K562 (cell line): Measurements from ENCODE around the gene TACC3. TPM values are rescaled to one million over a fixed set of nuclear protein-coding genes. Genes with fewer than 3 reads are reported as not detected.

Experiments
- ATAC-seq: fragments of 200-7000 bp; cut with Tn5 transposase; 3 replicates; pipeline ENCODE4 v1.9.1; 2020; ENCODE audit warnings: moderate library complexity
- BruUV-seq: library from RNA; stranded (reverse); fragments of 400-500 nt; replicated peaks from 2 replicates; lab custom pipeline; 2021; lab: Mats Ljungman, UMichigan
- CTCF ChIA-PET: fragments of 300-600 bp; formaldehyde crosslinking; extraction: SDS; loops from one replicate; lab custom pipeline; 2021; ENCODE audit warnings: low intra/inter-chr PET ratio; lab: Yijun Ruan, JAX
- POLR2A ChIA-PET: fragments of 300-600, 350-650 bp; sonication (Branson Sonifier 250); formaldehyde crosslinking; extraction: SDS; loops from one replicate; lab custom pipeline; 2021; ENCODE audit warnings: antibody characterized with exemption, inconsistent platforms; lab: Yijun Ruan, JAX
- DNase-seq, 4 experiments: peaks; one replicate each; pipeline versions ENCODE4 v3.0.0 to v3.0.0-alpha.2; 2011 to 2018; ENCODE audit warnings: low spot score in 3 of 4, mixed read lengths in 3 of 4; ENCODE audit errors: extremely low read depth in 1 of 4
- FAIRE-seq: peaks from 2 replicates; lab custom pipeline; 2011; peaks lifted over from hg19 to GRCh38; lab: Jason Lieb, UNC
- H2AFZ ChIP-seq: 2 replicates; pipeline ENCODE4 v1.6.0; 2011; ENCODE audit warnings: low read depth, low read length, control low read depth, inconsistent platforms
- H3K27ac ChIP-seq: fragments of 200-600 bp; 3 replicates; pipeline ENCODE4 v1.8.0; 2011; ENCODE audit warnings: low read depth, mild to moderate bottlenecking, control low read depth, inconsistent platforms, low read length, moderate library complexity, mixed read lengths; ENCODE audit errors: extremely low read depth
- H3K27me3 ChIP-seq, 2 experiments: fragments of 300-600 bp in 1 of 2; 2 replicates in 1 of 2; 3 replicates in 1 of 2; pipeline versions ENCODE4 v1.6.0 to v1.8.0; 2011; ENCODE audit warnings: inconsistent platforms in 2 of 2, low read length in 2 of 2, mild to moderate bottlenecking in 1 of 2, mixed read lengths in 1 of 2, moderate library complexity in 1 of 2; ENCODE audit not compliant: control insufficient read depth in 2 of 2, insufficient read depth in 2 of 2
- H3K36me3 ChIP-seq: fragments of 300-600 bp; 3 replicates; pipeline ENCODE4 v1.8.0; 2011; ENCODE audit warnings: mild to moderate bottlenecking, low read length, inconsistent platforms; ENCODE audit not compliant: control insufficient read depth, insufficient read depth
- H3K4me1 ChIP-seq, 2 experiments: fragments of 200-600 bp in 1 of 2; replicated peaks in 1 of 2; 2 replicates in 1 of 2; 3 replicates in 1 of 2; pipeline versions ENCODE4 v1.5.1 to v1.8.0; 2011; ENCODE audit warnings: inconsistent platforms in 2 of 2, low read length in 2 of 2, mild to moderate bottlenecking in 1 of 2, mixed read lengths in 1 of 2, moderate library complexity in 1 of 2; ENCODE audit not compliant: control insufficient read depth in 2 of 2, insufficient read depth in 2 of 2
- H3K4me2 ChIP-seq: 2 replicates; pipeline ENCODE4 v1.6.1; 2011; ENCODE audit warnings: low read length, control low read depth, inconsistent platforms, mixed read lengths; ENCODE audit not compliant: insufficient read depth
- H3K4me3 ChIP-seq: fragments of 200-600 bp; sonication (generic), shearing (Covaris generic); 2 replicates; pipeline ENCODE4 v1.5.1; 2016; ENCODE audit warnings: control low read depth, inconsistent platforms
- H3K79me2 ChIP-seq: fragments of 200-600 bp; 3 replicates; pipeline ENCODE4 v1.8.0; 2011; ENCODE audit warnings: low read length, inconsistent platforms; ENCODE audit not compliant: control insufficient read depth, insufficient read depth
- H3K9ac ChIP-seq, 2 experiments: 2 replicates each; pipeline versions ENCODE4 v1.6.0 to v1.6.1; 2011; ENCODE audit warnings: low read depth in 2 of 2, low read length in 2 of 2, control low read depth in 1 of 2, inconsistent platforms in 1 of 2, mild to moderate bottlenecking in 1 of 2, mixed read lengths in 1 of 2; ENCODE audit not compliant: insufficient read depth in 1 of 2
- H3K9me1 ChIP-seq: one replicate; pipeline ENCODE4 v1.6.0; 2011; ENCODE audit warnings: inconsistent platforms, mild to moderate bottlenecking, low read length, moderate library complexity; ENCODE audit not compliant: control insufficient read depth, insufficient read depth
- H3K9me3 ChIP-seq: replicated peaks from 2 replicates; pipeline ENCODE4 v1.5.1; 2011; ENCODE audit warnings: low read depth, low read length, inconsistent platforms; ENCODE audit not compliant: control insufficient read depth, insufficient read depth
- H4K20me1 ChIP-seq: replicated peaks from 2 replicates; pipeline ENCODE4 v1.6.1; 2011; ENCODE audit warnings: low read length, inconsistent platforms, mixed read lengths; ENCODE audit not compliant: control insufficient read depth, insufficient read depth
- POLR2G ChIP-seq: fragments of 200-400 bp; formaldehyde crosslinking; IDR thresholded peaks from 2 replicates; pipeline ENCODE4 v1.6.1; 2017; ENCODE audit warnings: low read depth, mild to moderate bottlenecking, antibody characterized with exemption, low read length, moderate library complexity
- SUPT5H ChIP-seq: fragments of 450-650 bp; IDR thresholded peaks from 2 replicates; pipeline ENCODE4 v1.6.1; 2016
- ZNF398 ChIP-seq: fragments of 250-450 bp; sonication (Bioruptor Pico); IDR thresholded peaks from 2 replicates; pipeline ENCODE4 v1.8.0; 2021; ENCODE audit warnings: moderate library complexity, mild to moderate bottlenecking, inconsistent platforms
- WGBS: fragments of 100-300 bp; shearing (Covaris generic); methylation state at CpG from one replicate; pipeline ENCODE4 v1.1.6; 2016; ENCODE audit warnings: low coverage, mixed read lengths; ENCODE audit not compliant: insufficient coverage; ENCODE audit errors: missing lambda C conversion rate; 5-methylcytosine and 5-hydroxymethylcytosine counted together
- in situ Hi-C: fragments of 300-500 bp; cut with MboI; formaldehyde crosslinking; loops from 4 replicates; pipeline ENCODE4 v1.15.0; 2018; ENCODE audit warnings: inconsistent platforms, mixed read lengths
- intact Hi-C: fragments of 100-400 bp; cut with micrococcal nuclease; formaldehyde crosslinking; loops from 2 replicates; pipeline ENCODE4 v1.14.2; 2022
- polyA plus RNA-seq, 8 experiments: library from polyadenylated mRNA; depleted of rRNA in 4 of 8; stranded (reverse) in 5 of 8; unstranded in 3 of 8; fragments of >200 nt; fragmentation: Nextera tagmentation in 2 of 8; fragmentation: Illumina TruSeq in 1 of 8; extraction: Ambion mirVana in 2 of 8; extraction: Trizol in 1 of 8; gene quantifications; 2 replicates each; pipeline versions ENCODE4 v1.2.1 to v1.2.3, GENCODE V29; 2011 to 2014; ENCODE audit warnings: inconsistent platforms in 1 of 8, missing spikeins in 1 of 8
- total RNA-seq, 7 experiments: library from RNA; depleted of rRNA in 6 of 7; stranded (reverse); fragments of >200 nt in 6 of 7; fragmentation: Illumina TruSeq in 2 of 7; extraction: Trizol in 2 of 7; gene quantifications; 2 replicates each; pipeline versions ENCODE4 v1.2.1 to v1.2.3, GENCODE V29; 2011 to 2021; ENCODE audit warnings: low replicate concordance in 1 of 7

Gene TACC3
- total and polyA plus RNA-seq, 9 of the 15 experiments (the other 6 are each of a cell fraction or from before 2014, with no cell fraction given) = 1.9 to 122 (median 55.6) TPM

GRCh38 chr4:1739358-1739757, 18.0 kb downstream of the TACC3 start:
- ChIA-PET CTCF (no interaction called here), POLR2A (interaction anchor here (0.9 to 2.7 kb wide), 2 partner anchors 9 to 69 kb away, joined by 3 to 11 read pairs; no protein-coding TSS in a partner anchor)
- Histone ChIP-seq H3K4me2 (no peak overlapping the region), H3K9me1 (no peaks in the 10 kb centered on the region), H3K27me3 (no peaks in the 10 kb centered on the region), H3K4me1 (peaks cover 0 to 22% of the 10 kb centered on the region in 2 experiments; a peak in 2 of 5 replicates), H3K9ac (no peak overlapping the region), H3K79me2 (no peaks in the 10 kb centered on the region), H3K9me3 (peaks cover 8% of the 10 kb centered on the region), H4K20me1 (no peaks in the 10 kb centered on the region), H2AFZ (no peak overlapping the region), H3K36me3 (peaks cover 96% of the 10 kb centered on the region), H3K4me3 (no peak overlapping the region), H3K27ac (no peak overlapping the region)
- BruUV-seq = no TSS peak
- no peak for FAIRE-seq
- TF ChIP-seq ZNF398 = no peak
- TF ChIP-seq POLR2G = peak; percentile 32; the same call in 1 of the 2 replicates
- TF ChIP-seq SUPT5H = 0 out of 2 replicates have a peak, but pooled peaks have one; percentile 44
- no peak for DNase-seq
- ATAC-seq = no peak
- intact Hi-C loops = no loop called here
- 96% methylated on average over 8 of the region's 9 CpGs for WGBS
- in situ Hi-C loops = no loop called here
